ENCODE measurements around the gene VSIR. TPM values are rescaled to one million over a fixed set of nuclear protein-coding genes. Genes with fewer than 3 reads are reported as not detected.
A peak's percentile ranks its signal among the peaks of the same experiment; 100 is the strongest.

The VSIR gene
- total and polyA plus RNA-seq, 9 donors = 19.9 to 94.1 (median 57.2) TPM

DNA sequence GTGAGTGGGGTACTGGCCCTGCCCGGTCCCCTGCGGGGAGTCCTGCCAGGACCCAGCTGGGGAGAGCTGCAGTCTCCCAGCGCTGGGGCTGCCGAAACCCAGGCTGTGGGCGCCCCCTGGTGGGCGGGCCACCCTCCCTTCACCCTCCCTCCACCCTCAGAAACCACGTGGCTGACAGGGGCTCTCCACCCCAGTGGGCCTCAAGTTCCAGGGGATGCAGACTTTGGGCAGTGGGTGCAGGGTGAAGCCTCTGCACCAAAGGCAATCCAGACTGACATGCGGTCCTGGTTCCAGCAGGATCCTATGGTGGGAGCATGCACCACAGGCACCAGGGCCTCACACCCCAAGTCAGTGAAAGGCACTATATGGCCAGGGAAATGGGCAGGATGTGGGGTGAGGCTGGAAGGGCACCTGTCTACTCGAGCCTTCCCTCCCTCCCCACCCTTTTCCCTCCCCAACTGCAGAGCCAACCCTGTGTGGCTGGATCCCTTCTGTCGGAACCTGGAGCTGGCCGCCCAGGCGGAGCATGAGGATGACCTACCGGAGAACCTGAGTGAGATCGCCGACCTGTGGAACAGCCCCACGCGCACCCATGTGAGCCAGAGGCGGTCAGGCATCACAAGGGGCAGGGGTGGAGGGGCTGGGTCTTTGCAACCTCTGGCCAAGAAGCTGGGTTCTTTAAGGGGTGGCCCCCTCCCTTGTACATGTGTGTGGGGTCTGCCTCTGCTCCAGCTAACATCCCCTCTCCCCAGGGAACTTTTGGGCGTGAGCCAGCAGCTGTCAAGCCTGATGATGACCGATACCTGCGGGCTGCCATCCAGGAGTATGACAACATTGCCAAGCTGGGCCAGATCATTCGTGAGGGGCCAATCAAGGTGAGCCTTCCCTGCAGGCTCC is 38.9 kb upstream of the VSIR start:
- H3K36me3 ChIP-seq = no peaks in the 10 kb centered on the region
- DNase-seq = peak; percentile 64 to 83 (median 76)
- H3K4me1 ChIP-seq (ENCODE audit: insufficient read depth) = no peaks in the 10 kb centered on the region
- H3K4me3 ChIP-seq = no peak overlapping the region
- H3K27ac ChIP-seq = no peak overlapping the region
- no peaks in the 10 kb centered on the region for H3K27me3 ChIP-seq
- no peaks in the 10 kb centered on the region for H3K9me3 ChIP-seq
- TF ChIP-seq EP300 (IDR thresholded peaks at IDR 0.05) = no peak
- TF ChIP-seq, protein P1, sequence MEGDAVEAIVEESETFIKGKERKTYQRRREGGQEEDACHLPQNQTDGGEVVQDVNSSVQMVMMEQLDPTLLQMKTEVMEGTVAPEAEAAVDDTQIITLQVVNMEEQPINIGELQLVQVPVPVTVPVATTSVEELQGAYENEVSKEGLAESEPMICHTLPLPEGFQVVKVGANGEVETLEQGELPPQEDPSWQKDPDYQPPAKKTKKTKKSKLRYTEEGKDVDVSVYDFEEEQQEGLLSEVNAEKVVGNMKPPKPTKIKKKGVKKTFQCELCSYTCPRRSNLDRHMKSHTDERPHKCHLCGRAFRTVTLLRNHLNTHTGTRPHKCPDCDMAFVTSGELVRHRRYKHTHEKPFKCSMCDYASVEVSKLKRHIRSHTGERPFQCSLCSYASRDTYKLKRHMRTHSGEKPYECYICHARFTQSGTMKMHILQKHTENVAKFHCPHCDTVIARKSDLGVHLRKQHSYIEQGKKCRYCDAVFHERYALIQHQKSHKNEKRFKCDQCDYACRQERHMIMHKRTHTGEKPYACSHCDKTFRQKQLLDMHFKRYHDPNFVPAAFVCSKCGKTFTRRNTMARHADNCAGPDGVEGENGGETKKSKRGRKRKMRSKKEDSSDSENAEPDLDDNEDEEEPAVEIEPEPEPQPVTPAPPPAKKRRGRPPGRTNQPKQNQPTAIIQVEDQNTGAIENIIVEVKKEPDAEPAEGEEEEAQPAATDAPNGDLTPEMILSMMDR (IDR thresholded peaks at IDR 0.05) = peak; percentile 31 to 80 (median 66)
- TF ChIP-seq POLR2A (IDR thresholded peaks at IDR 0.05) = peak; percentile 16
- WGBS, 3 donors = 38 to 44% (median 38%) methylated on average over 22 of the region's 22 CpGs
- intact Hi-C loops (cut with DNase I) = loop anchor here in 2 of 4 donors (5.0 to 10.0 kb wide), 3 partner anchors 420 to 497 kb away; partner anchors contain the start of gene SLC29A3 (in 2 of the 2)

DNA sequence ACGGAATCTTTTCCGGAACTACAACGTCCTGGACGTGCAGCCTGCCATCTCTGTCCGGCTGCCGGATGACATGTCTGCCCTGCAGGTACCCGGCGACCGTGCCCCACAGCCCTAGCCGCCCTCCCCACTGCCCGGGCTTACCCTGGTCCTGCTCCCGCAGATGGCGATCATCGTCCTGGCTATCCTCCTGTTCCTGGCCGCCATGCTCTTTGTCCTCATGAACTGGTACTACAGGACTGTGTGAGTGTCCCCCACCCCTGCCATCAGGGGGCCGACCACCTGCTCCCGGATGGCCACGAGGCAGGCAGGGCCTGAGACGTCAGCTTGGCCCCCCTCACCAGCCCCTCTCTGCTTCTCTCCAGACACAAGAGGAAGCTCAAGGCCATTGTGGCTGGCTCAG is 38.0 kb upstream of the VSIR start:
- Histone ChIP-seq H3K4me3 (no peak overlapping the region), H3K9me3 (no peaks in the 10 kb centered on the region), H3K4me1 (ENCODE audit: insufficient read depth) (no peaks in the 10 kb centered on the region), H3K36me3 (no peaks in the 10 kb centered on the region), H3K27me3 (no peaks in the 10 kb centered on the region), H3K27ac (no peak overlapping the region)
- no peak for TF ChIP-seq POLR2A (IDR thresholded peaks at IDR 0.05)
- TF ChIP-seq EP300 (IDR thresholded peaks at IDR 0.05) = no peak
- 76 to 88% (median 81%) methylated on average over 19 of the region's 19 CpGs for WGBS, 3 donors
- intact Hi-C loops (cut with DNase I) = loop anchor here in 2 of 4 donors (5.0 to 10.0 kb wide), 3 partner anchors 419 to 497 kb away; partner anchors contain the start of gene SLC29A3 (in 2 of the 2)
- DNase-seq = no peak

DNA sequence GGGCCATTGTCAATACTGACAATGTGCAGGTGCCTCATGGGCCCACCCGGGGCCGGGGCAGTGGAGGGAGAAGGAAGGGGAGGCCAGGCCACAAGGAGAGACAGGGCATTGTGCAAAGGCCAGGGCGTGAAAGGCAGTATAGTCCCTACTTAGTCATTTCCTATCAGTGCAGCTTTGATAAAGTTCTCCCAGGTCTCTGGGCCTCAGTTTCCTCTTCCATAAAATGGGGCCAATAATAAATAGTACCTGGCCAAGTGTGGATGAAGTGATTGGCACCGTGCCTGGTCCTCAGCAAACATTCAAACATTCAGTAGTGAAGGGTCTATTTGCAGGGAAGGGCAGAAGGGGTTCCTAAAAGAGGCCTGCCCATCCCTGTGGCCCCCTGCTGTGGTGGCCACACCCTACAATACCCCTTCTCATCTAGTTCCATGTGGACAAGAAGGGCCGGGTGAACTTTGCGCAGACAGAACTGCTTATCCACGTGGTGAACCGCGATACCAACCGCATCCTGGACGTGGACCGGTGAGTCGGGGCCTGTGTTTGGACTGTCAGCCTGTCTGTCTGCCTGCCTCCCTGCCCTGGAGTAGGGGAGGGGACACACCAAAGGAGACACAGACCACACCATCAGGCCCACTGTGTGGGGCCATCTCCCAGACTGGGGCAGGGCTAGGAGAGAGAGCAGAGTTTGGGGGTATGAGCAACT is 36.9 kb upstream of the VSIR start:
- DNase-seq = no peak
- Histone ChIP-seq H3K27ac (no peak overlapping the region), H3K27me3 (no peaks in the 10 kb centered on the region), H3K36me3 (no peaks in the 10 kb centered on the region), H3K9me3 (no peaks in the 10 kb centered on the region), H3K4me3 (no peak overlapping the region), H3K4me1 (ENCODE audit: insufficient read depth) (no peaks in the 10 kb centered on the region)
- no peak for TF ChIP-seq EP300 (IDR thresholded peaks at IDR 0.05)
- TF ChIP-seq POLR2A (IDR thresholded peaks at IDR 0.05) = no peak
- TF ChIP-seq, protein P1 (IDR thresholded peaks at IDR 0.05) = no peak
- 79 to 89% (median 86%) methylated on average over 13 of the region's 13 CpGs for WGBS, 3 donors
- intact Hi-C loops (cut with DNase I) = loop anchor here in 2 of 4 donors (5.0 to 10.0 kb wide), 3 partner anchors 418 to 495 kb away; partner anchors contain the start of gene SLC29A3 (in 2 of the 2)

DNA sequence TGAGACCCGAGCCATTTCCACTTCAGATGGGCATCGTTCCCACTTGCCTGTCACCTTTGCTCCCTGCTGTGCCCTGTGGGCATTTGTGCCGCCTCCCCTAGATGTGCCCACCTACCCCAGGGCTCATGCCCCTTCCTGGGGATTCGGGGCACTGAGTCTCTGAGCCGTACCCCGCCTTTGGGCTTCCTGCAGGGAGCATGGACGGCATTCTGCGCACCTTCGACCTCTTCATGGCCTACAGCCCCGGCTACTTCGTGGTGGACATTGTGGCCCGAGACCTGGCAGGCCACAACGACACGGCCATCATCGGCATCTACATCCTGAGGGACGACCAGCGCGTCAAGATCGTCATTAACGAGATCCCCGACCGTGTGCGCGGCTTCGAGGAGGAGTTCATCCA is 36.3 kb upstream of the VSIR start:
- WGBS, 3 donors = 89 to 91% (median 91%) methylated on average over 25 of the region's 25 CpGs
- Histone ChIP-seq H3K9me3 (no peaks in the 10 kb centered on the region), H3K4me1 (ENCODE audit: insufficient read depth) (no peaks in the 10 kb centered on the region), H3K4me3 (no peak overlapping the region), H3K27ac (no peak overlapping the region), H3K27me3 (no peaks in the 10 kb centered on the region), H3K36me3 (no peaks in the 10 kb centered on the region)
- DNase-seq = no peak
- TF ChIP-seq EP300 (IDR thresholded peaks at IDR 0.05) (no peak), POLR2A (IDR thresholded peaks at IDR 0.05) (no peak)
- TF ChIP-seq, protein P1 (IDR thresholded peaks at IDR 0.05) = no peak
- intact Hi-C loops (cut with DNase I) = loop anchor here in 2 of 4 donors (5.0 to 10.0 kb wide), 3 partner anchors 417 to 495 kb away; partner anchors contain the start of gene SLC29A3 (in 2 of the 2)
